ENCODE data around the gene FAM83C. TPM values are rescaled to one million over a fixed set of nuclear protein-coding genes. Genes with fewer than 3 reads are reported as not detected.

Gene FAM83C
- total RNA-seq, 1 experiment from 2014 or later = not detected

GRCh38 chr20:35240811-35241293, 51.4 kb downstream of the FAM83C start (continued):
- TF ChIP-seq RELA (CRISPR knock-in tag; IDR thresholded peaks at IDR 0.05; ENCODE audit: borderline replicate concordance) = no peak
- no peak for TF ChIP-seq CREM (CRISPR knock-in tag; IDR thresholded peaks at IDR 0.05)

- CTCF ChIA-PET = interaction anchor here (1.0 to 3.0 kb wide), 3 partner anchors 95 to 379 kb away, joined by 3 to 12 read pairs (median 3); no protein-coding TSS in a partner anchor
- DNase-seq (ENCODE audit: low spot score) (no peak), ATAC-seq (no peak)
- H3K4me3 Mint-ChIP-seq = no peak overlapping the region
- H3K4me1 Mint-ChIP-seq = peaks cover 15% of the 10 kb centered on the region
- no peak for TF ChIP-seq ZNF532 (CRISPR knock-in tag; IDR thresholded peaks at IDR 0.05; ENCODE audit: borderline replicate concordance)
- TF ChIP-seq ZNF396 (CRISPR knock-in tag; IDR thresholded peaks at IDR 0.05; ENCODE audit: borderline replicate concordance) = no peak
- TF ChIP-seq CDX4 (CRISPR knock-in tag; IDR thresholded peaks at IDR 0.05; ENCODE audit: borderline replicate concordance) = no peak
- no peak for TF ChIP-seq TCF7 (CRISPR knock-in tag; IDR thresholded peaks at IDR 0.05; ENCODE audit: low read depth)
- no peak for TF ChIP-seq NR3C1 (CRISPR knock-in tag; conservative IDR thresholded peaks at IDR 0.05; ENCODE audit: low read depth)
- TF ChIP-seq E2F4 (CRISPR knock-in tag; IDR thresholded peaks at IDR 0.05; ENCODE audit: borderline replicate concordance, low read depth) = no peak
- H3K27ac Mint-ChIP-seq = no peak overlapping the region; the same call in 1 of the 2 replicates
- POLR2A ChIA-PET = interaction anchor here (0.6 kb wide), 1 partner anchor 23 kb away, joined by 3 read pairs; no protein-coding TSS in a partner anchor
- H3K27me3 Mint-ChIP-seq (ENCODE audit: low read depth) = peaks cover 4% of the 10 kb centered on the region
- peaks cover 10% of the 10 kb centered on the region for H3K9me3 Mint-ChIP-seq
- H3K36me3 Mint-ChIP-seq = peaks cover 6% of the 10 kb centered on the region; the same call in 1 of the 2 replicates
Observed at GRCh38 chr20:35240083-35240810, 52.0 kb downstream of the FAM83C start.

GRCh38 chr20:35238735-35239134, 53.5 kb downstream of the FAM83C start:
- Mint-ChIP-seq H3K27ac (no peak overlapping the region), H3K27me3 (ENCODE audit: low read depth) (peaks cover 4% of the 10 kb centered on the region), H3K4me3 (no peak overlapping the region), H3K9me3 (peaks cover 10% of the 10 kb centered on the region), H3K36me3 (peaks cover 6% of the 10 kb centered on the region; the same call in 1 of the 2 replicates), H3K4me1 (peaks cover 15% of the 10 kb centered on the region)
- ChIA-PET CTCF (no interaction called here), POLR2A (interaction anchor here (0.7 kb wide), 1 partner anchor 388 kb away, joined by 3 read pairs; no protein-coding TSS in a partner anchor)
- DNase-seq (ENCODE audit: low spot score) (no peak), ATAC-seq (no peak)
- TF ChIP-seq ZNF532 (CRISPR knock-in tag; IDR thresholded peaks at IDR 0.05; ENCODE audit: borderline replicate concordance) (no peak), ATF2 (CRISPR knock-in tag; IDR thresholded peaks at IDR 0.05; ENCODE audit: borderline replicate concordance, low read depth) (no peak), FOXP1 (CRISPR knock-in tag; IDR thresholded peaks at IDR 0.05; ENCODE audit: borderline replicate concordance) (no peak), NR1H2 (CRISPR knock-in tag; IDR thresholded peaks at IDR 0.05) (no peak), SMAD3 (CRISPR knock-in tag; IDR thresholded peaks at IDR 0.05; ENCODE audit: borderline replicate concordance) (no peak), NR3C1 (CRISPR knock-in tag; conservative IDR thresholded peaks at IDR 0.05; ENCODE audit: low read depth) (no peak), E2F4 (CRISPR knock-in tag; IDR thresholded peaks at IDR 0.05; ENCODE audit: borderline replicate concordance, low read depth) (no peak), TP53 (CRISPR knock-in tag; IDR thresholded peaks at IDR 0.05) (no peak), USF1 (CRISPR knock-in tag; IDR thresholded peaks at IDR 0.05) (no peak)
